ENCODE data around the gene RBMX.

RBMX gene

DNA sequence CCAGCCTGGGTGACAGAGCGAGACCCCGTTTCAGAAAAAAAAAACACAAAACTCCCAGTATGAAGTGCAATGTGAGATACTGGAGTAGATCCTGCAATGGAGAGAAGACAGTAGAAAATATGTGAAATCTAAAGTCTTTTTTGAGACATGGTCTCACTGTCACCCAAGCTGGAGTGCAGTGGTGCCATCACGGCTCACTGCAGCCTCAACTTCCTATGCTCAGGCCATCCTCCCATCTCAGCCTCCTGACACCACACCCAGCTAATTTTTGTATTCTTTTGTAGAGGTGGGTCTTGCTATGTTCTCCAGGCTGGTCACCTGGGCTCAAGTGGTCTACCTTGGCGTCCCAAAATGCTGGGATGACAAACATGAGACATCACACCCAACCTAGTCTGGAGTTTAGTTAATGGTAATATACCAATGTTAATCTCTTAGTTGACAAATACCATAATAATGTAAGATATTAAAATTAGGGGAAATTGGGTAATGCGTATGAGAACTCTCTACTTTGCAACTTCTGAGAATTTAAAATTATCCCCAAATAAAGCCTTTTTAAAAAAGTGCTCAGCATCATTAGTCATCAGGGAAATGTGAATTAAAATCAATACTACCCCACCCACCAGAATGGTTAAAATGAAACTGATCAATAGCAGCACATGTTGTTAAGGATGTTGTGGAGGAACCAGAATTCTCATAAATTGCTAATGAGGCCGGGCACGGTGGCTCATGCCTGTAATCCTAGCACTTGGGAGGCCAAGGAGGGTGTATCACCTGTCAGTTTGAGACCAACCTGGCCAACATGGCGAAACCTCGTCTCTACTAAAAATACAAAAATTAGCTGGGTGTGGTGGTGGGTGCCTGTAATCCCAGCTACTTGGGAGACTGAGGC lies 15.0 kb downstream of the RBMX start:
- no peak for DNase-seq (ENCODE audit: low read depth)
- H3K4me3 ChIP-seq (ENCODE audit: low read length): no peak overlapping the region
- TF ChIP-seq, protein P1, sequence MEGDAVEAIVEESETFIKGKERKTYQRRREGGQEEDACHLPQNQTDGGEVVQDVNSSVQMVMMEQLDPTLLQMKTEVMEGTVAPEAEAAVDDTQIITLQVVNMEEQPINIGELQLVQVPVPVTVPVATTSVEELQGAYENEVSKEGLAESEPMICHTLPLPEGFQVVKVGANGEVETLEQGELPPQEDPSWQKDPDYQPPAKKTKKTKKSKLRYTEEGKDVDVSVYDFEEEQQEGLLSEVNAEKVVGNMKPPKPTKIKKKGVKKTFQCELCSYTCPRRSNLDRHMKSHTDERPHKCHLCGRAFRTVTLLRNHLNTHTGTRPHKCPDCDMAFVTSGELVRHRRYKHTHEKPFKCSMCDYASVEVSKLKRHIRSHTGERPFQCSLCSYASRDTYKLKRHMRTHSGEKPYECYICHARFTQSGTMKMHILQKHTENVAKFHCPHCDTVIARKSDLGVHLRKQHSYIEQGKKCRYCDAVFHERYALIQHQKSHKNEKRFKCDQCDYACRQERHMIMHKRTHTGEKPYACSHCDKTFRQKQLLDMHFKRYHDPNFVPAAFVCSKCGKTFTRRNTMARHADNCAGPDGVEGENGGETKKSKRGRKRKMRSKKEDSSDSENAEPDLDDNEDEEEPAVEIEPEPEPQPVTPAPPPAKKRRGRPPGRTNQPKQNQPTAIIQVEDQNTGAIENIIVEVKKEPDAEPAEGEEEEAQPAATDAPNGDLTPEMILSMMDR (IDR thresholded peaks at IDR 0.05; ENCODE audit: insufficient read depth, low read depth, low read length, missing control alignments): no peak

DNA sequence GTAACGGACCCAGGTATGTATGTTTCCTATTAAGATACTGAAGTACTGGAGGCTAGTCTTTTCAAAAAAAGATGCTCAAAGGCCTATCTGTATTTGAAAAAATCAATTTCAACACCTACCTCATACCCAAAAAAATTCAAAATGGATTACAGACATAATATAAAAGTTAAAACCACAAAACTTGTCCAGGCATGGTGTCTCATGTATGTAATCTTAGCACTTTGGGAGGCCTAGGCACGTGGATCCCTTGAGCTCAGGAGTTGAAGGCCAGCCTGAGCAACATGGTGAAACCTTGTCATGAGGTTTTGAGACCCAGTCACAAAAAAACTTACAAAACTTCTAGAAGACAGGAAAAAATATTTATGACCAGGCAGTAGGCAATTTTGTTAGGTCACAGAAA lies 16.7 kb downstream of the RBMX start:
- no peak overlapping the region for H3K4me3 ChIP-seq (ENCODE audit: low read length)

DNA sequence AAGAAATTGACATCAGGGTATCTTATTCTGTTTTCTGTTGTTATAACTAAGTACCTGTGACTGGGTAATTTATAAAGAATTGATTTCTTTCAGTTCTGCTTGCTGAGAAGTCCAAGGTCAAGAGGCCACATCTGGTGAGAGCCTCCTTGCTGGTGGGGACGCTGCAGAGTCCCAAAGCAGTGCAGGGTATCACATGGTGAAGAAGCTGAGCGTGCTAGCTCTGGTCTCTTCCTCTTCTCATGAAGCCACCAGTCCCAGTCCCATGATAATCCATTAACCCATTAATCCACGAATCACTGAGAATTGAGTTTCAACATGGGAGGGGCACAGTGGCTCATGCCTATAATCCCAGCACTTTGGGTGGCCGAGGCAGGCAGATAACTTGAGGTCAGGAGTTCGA lies 18.0 kb downstream of the RBMX start:
- H3K4me3 ChIP-seq (ENCODE audit: low read length): no peak overlapping the region
- DNase-seq (ENCODE audit: low read depth): no peak
- TF ChIP-seq, protein P1 (IDR thresholded peaks at IDR 0.05; ENCODE audit: insufficient read depth, low read depth, low read length, missing control alignments): no peak

More for the DNA sequence above, 16.7 kb downstream of the RBMX start:
- DNase-seq (ENCODE audit: low read depth): peak; percentile 63
- TF ChIP-seq, protein P1 (IDR thresholded peaks at IDR 0.05; ENCODE audit: insufficient read depth, low read depth, low read length, missing control alignments): no peak

DNA sequence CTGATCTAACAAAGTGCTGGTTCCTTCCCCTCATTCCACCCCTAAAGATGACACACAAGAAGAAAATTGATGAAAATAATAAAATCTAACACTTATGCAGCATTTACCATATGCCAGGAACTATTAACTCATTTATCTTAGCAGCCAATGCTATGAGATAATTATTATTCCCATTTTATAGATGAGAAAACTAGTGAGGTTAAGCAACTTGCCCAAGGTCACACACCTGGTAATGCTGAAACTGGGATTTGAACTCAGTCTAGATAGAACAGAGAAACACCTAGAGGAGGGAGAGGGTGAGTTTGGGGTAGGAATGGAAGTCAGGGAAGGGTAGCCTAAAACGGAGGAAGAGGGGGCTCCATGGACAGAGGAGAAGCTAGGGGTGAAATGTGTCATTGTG lies 18.6 kb downstream of the RBMX start:
- no peak for DNase-seq (ENCODE audit: low read depth)
- TF ChIP-seq, protein P1 (IDR thresholded peaks at IDR 0.05; ENCODE audit: insufficient read depth, low read depth, low read length, missing control alignments): no peak
- no peak overlapping the region for H3K4me3 ChIP-seq (ENCODE audit: low read length)

DNA sequence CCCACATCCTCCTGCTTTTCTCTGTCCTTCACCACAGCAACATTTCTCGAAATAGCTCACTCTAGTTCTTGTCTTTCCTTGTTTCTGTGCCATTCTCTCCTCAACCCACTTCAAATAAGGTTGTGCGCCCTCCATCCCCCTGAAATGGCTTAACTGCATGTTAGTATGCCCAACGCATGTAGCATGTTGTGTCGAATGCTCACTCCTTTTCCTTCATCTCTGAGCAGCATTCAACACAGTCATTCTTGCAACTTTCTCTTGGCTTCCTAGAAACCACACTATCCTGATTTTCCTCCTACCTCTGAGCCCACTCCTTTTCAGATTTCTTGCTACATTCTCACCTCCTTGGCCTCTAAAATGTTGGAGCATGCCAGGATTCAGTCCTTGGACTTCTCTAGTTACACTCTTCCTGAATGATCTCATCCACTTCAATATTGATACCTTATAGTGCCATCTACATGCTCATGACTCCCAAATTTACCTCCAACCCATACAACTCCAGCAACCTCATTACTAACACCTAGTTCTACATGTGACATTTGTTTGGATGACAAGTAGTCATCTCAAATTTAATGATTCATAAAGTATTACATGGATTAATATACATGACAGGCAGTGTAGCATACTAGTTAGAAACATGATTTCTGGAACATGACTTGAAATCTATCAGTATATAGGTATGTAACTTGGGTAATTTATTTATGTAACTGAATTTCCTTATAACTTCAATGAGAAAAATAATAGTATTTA lies 22.3 kb downstream of the RBMX start:
- no peak overlapping the region for H3K4me3 ChIP-seq (ENCODE audit: low read length)
- TF ChIP-seq, protein P1 (IDR thresholded peaks at IDR 0.05; ENCODE audit: insufficient read depth, low read depth, low read length, missing control alignments): no peak

GRCh38 chrX:136856551-136856950 lies 24.0 kb downstream of the RBMX start:
- TF ChIP-seq, protein P1 (IDR thresholded peaks at IDR 0.05; ENCODE audit: insufficient read depth, low read depth, low read length, missing control alignments): no peak
- DNase-seq (ENCODE audit: low read depth): no peak
- no peak overlapping the region for H3K4me3 ChIP-seq (ENCODE audit: low read length)

More for the DNA sequence above, 22.3 kb downstream of the RBMX start:
- DNase-seq (ENCODE audit: low read depth): no peak

All from epithelial cell of esophagus (primary cell).